HG03066 (cell line): ENCODE results near the gene PITPNC1.
"Not testable (repeated sequence)": the region's sequence is repeated elsewhere in the genome, so short reads cannot be mapped to it uniquely, and the experiment has no call there.

Experiments used
- ATAC-seq: cut with Tn5 transposase; IDR thresholded peaks from one replicate; pipeline ENCODE4 v1.9.1; 2021; ENCODE audit warnings: low read depth; ENCODE audit not compliant: unreplicated experiment

The PITPNC1 gene

DNA sequence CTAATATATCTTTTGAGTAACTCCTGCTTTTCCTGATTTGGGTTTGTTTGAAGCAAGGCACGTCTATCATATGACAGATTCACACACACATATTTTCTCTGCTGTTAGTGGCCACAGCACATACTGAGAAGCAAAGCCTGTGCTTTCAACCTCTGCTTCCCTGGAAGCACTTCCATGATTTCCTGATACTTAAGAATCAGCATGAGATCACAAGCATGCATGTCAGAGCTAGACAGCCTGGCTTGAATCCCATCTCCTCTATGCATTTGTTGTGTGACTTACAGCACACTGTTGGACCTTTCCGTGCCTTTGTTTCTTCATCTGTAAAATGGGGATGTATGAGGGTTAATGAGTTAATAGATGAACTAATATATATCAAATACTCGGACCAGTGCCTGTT is 189.6 kb downstream of the PITPNC1 start:
- no peak for ATAC-seq

DNA sequence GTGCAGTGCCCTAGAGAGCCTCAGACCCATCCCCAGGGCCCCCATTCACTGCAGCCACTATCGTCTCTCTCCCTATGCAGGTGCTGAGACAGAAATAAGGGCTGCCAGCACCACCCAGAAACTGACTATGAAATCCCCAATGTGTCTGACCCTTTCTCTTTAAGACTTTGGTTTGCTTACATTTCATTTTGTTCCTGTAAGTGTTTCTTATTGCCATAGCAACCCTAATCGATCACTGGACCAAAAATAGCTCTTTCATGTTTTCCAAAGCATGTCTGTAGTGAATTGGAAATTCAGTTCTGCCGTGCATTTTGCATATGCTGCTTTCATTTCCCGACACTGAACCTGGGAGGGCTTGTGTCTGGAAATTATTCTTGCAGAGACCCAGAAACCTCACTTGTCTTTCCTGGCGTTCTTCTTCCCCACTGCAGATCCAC is 192.0 kb downstream of the PITPNC1 start:
- ATAC-seq = no peak

DNA sequence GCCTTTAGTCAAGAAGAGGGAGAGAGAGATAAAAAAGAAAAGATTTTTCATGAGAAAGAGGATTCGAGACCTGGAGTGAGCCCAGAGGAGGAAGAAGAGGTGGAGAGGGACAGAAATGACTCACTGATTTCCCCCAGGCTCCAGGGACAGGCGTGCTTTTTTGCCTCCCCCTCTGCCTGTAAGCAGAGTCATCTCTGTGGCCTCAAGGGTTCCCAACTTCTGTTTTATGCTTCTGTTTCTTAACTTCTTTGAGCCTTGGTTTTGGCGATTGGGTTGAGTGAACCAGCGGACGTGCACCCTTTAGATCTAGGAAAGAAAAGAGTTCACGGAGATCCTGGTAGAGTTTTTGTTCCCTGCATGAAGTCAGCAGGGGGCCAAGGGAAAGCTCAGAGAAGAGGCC is 192.8 kb downstream of the PITPNC1 start:
- no peak for ATAC-seq

DNA sequence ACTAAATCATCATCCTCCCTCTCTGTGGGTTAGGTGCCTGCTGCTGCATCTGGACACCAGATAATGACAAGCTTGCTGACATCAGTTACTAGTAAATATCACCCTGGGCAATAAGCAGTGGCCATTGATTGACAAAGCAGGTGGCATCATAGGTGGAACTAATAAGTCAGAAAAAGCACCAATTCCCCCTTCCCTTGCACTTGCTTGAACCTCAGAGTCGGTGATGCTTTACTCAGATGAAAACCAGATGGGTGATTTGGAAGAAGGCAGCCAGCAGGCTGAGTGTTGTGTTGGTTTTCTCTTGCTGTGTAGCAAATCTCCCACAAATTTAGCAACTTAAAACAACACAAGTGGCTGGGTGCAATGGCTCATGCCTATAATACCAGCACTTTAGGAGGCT is 193.7 kb downstream of the PITPNC1 start:
- ATAC-seq = no peak

DNA sequence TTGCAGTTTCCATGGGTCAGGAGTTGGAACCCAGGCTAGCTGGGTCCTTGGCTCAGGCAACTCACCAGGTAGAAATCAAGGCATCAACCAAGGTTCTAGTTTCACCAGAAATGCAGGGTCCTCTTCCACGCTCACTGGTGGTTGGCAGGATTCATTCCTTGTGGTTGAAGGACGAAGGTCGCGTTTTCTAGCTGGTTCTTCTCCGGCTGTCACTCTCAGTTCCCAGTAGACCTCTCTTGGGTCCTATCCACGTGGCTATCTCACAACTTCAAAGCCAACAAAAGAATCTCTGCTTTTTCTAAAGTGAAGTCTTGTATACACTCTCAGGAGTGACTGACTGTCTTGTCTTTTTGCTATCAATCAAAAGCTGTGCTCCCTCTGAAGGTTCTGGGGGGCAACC is 194.4 kb downstream of the PITPNC1 start:
- no peak for ATAC-seq

DNA sequence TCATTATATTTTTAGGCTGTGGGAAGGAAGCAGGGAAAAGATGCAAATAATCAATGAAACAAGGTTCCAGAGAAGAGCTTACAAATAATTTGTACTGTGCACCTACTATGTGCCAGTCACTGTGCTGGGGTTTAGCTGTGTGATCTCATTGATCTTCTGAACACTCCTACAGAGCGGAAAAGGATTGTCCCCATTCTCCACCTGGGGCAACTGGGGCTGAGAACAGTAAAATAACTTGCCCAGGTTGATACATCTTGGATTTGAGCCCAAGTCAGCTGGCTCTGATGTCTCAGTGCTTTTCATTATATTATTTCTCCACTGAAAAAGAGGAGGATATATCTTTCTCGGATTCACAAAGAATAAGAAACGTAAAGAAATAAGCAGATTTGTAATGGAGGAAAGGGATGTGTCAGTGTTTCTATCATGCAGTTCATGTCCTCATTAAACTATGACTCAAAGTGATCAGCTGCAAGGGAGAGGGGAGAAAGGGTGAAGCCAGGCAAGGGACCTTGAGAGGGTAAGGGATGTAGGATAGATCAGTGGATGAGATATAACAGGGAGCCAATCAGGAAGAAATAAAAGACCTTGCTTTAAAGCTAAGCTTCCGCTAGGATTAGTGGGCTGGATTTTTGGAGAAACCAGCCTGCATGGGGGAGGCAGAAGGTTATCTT is 197.0 kb downstream of the PITPNC1 start:
- no peak for ATAC-seq

DNA sequence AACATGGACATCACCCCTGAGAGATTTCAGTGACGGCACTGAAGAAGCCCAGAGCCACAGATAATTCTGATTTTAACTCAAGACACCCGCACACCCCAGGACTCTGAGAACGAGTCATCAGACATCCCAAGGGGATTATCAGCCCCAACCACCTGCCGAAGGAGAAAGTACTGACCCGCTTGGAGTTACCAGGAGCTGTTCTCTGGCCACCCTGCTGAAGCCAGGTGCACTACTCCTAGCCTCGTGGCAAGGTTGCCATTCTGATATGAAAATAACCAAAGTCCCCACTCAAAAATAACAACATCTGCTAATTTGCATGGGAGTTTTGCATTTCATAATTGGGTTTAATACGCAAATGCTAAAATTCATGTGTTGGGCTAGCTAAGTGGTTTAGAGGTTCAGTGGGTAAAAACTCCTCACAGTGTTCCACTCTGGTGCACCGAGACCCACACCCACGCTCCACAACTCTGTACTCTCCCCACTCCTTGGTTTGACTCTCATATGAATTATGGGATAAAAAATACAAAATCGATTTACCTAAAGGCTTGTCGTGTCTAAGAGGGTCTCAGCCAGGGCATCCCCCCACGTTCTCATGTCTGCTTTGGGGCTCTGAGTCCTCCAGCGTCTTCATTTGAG is 197.7 kb downstream of the PITPNC1 start:
- ATAC-seq = no peak

DNA sequence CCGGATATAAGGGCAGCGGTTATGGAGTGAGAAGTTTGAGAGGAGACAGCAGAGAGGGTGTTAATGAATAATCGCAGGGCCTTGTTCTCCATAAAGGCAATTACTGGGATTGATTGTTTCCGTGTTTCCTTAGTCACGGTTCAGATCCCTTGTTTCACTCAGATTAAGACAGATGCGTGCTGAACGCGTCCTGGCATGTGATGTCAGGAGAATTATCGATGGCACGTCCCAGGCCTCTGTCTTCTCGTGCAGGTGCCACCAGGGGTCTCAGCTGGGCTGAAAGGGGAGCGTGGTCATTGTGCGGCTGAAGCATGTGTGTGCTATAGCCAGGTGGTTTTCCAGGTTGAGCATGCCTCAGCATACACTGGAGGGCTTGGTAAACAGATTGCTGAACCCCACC is 198.2 kb downstream of the PITPNC1 start:
- ATAC-seq = no peak

DNA sequence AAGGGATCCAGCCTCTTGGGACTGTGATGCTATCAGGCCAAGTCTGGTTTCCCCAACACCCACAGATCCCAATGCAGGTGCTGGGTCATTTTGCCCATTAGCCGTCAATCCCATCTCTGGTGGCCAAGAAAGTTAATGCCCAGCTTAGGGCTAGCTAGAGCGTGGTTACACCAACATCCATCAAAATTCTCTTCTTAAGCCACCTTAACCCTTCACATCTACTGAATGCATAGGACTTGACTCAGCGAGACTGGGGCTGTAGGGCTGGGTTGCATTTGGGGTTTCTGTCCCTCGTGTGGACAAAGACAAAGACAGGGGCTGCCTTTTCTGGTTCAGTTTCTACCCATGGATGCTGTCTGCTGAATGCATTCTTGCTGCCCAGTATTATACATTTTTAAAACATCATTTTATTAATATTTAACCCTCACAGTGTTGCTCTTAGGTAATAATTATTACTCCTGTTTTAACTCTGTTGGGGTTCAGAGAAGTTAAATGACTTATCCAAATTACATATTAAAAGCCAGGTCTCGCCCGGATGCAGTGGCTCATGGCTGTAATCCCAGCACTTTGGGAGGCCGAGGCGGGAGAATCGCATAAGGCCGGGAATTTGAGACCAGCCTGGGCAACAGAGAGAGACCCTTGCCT is 199.5 kb downstream of the PITPNC1 start:
- no peak for ATAC-seq

DNA sequence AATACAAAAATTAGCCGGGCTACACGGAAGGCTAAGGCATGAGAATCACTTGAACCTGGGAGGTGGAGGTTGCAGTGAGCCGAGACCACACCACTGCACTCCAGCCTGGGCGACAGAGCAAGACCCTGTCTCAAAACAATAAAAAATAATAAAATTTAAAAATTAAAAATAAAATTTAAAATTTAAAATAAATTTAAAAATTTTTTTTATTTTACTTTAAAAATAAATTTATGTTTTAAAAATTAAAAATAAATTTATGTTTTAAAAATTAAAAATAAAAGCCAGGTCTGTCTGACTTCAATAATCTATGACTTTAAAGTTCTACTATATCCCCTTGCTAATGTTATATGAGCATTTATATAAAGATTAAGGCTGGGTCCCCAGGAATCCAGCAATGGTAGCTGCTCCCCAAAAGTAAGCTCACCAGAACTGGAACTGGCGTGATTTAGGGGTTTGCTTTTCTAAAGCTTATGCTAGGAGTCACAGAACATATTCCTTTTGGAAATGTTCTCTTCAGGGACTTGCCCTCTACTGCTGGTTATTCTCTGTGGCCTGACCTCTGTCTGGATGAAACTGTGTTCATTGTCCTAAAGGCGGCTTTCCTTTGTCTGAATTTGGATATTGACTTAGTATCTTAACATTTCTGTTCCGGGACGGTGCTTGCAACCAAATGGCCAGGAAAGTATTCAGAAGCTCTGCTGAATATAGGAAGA is 200.5 kb downstream of the PITPNC1 start:
- ATAC-seq = no peak

DNA sequence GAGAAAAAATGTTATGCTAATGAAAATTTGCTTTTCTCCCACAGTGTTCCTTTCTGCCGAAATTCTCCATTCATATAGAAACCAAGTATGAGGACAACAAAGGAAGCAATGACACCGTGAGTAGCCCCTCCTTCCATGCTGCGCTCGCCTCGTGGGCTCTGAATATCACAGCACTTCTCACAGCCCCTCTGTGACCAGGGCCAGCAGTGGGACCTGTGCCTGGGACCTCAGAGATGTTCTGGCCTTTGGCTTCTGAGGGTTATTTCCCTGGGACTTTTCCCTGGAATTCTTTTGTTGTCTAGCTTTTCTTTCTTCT is 201.0 kb downstream of the PITPNC1 start:
- ATAC-seq = no peak

DNA sequence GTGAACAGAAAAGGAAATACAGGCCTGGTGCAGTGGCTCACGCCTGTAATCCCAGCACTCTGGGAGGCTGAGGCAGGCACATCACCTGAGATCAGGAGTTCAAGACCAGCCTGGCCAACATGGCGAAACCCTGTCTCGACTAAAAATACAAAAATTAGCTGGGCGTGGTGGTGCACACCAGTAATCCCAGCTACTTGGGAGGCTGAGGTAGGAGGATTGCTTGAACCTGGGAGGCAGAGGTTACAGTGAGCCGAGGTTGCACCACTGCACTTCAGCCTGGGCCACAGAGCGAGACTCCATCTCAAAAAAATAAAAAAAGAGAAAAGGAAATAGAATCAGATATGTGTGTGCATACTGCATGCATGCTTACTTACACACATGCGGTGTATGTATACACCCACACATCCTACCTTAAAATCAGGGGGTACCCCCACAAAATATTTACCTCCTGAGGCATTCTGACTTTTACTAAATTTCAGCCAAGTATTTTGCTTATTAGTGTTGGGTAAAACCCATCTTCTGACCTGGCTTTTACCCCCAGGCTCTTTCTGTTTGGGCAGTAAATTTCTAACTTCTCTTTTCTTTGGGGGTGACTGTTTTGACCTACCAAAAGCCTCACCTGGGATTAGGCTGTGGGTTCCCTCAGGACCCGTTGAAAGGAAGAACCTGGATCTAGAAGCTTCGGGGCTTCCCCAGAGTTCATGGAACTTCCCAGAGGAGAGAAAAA is 201.8 kb downstream of the PITPNC1 start:
- not testable (repeated sequence) for ATAC-seq

DNA sequence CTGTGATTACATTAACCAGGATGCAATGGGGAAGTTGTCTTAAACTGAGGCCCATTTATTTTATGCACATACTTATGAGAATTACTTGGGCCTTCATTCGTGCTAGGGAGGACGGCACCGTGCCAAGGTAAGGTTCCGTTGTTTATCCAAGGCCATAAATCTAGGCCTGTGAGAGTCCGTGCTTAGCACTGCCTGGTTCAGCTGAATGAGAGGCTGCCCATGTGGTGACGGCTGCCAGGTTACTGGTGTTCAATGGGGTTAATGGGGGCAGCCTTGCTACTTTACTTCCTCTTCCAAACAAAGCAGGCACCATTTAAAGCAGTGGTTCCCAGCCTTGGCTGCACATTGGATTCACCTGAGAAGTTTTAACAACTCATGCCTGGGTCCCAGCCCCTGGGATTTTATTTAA is 205.6 kb downstream of the PITPNC1 start:
- no peak for ATAC-seq

DNA sequence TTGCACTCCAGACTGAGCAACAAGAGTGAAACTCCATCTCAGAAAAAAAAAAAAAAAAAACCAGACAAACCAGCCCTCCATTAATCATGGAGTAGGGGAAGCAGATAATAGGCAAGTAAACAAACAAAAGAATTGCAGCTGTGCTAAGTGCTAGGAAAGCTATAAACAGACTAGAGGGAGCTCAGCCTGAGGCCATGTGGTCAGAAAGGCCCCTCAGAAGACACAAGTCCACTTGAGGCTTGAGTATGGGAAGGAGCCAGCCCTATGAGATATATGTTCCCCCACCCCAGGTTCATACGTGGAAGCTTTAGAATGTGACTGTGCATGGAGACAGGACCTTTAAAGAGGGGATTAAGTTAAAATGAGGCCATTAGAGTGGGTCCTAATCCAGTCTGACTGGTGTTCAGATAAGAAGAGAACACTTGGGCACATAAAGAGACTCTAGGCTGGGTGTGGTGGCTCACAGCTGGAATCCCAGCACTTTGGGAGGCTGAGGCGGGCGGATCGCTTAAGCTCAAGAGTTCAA is 208.1 kb downstream of the PITPNC1 start:
- no peak for ATAC-seq

DNA sequence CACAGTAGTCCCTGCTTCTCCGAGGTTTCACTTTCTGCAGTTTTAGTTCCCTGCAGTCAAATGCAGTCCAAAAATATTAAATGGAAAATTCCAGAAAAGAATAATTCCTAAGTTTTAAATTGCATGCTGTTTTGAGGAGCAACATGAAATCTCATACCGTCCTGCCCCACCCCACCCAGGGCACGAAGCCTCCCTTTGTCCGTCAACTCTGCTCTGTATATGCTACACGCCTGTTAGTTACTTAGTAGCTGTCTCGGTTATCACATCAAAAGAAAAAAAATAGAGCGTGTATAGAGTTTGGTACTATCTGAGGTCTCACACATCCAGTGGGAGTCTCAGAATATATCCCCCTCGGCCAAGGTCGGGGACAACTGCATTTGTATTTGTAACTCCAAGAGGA is 211.2 kb downstream of the PITPNC1 start:
- ATAC-seq = no peak

DNA sequence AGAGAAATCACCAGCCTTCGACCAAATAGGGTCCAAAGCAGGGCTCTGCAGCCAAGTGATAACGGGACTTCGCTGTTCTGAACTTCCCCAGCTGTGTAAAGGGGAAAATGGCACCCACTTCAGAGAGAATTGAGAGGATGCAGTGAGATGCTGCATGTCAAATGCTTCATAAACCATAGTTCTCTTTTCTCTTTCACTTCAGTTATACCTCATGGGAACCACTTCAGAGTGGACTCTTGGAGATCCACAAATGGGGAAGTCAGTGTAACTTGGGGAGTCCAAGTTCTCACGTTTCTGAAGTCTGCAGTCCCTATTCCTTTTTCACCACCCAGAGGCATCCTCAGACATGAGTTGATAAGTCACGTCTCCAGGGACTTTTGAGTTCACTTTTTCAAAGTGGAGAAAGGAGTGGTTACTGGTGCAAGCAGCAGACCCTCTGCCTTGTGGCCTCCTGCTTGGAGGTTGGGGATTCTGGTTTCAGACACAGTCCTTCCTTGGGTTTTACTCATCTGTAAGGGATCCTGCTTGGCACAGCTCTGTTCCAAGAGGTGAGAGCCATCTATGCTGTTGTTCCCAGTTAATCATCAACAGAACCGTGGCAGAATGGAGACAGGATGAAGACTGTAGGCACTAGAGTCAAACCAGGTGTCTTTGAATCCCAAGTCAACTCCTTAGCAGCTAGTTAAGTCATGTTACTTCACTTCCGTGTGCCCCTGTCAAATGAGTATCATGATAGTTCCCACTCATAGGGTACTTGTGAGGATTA is 217.2 kb downstream of the PITPNC1 start:
- ATAC-seq = no peak

DNA sequence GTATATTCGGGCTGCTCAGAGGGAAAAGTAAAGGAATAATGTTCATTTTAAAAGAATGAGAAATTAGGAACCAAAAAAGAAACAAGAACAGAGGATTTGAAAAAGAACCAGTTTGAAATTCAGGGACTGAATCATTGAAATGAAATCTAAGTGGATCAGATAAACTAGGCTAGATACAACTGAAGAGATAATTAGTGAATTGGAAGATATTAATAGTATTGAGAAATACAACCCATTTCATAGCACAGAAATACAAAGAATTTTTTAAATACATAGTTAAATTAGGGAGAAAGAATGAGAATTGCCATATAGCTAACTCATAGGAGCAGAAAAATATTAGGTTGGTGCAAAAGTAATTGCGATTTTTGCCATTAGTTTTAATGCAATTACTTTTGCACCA is 223.3 kb downstream of the PITPNC1 start:
- no peak for ATAC-seq

DNA sequence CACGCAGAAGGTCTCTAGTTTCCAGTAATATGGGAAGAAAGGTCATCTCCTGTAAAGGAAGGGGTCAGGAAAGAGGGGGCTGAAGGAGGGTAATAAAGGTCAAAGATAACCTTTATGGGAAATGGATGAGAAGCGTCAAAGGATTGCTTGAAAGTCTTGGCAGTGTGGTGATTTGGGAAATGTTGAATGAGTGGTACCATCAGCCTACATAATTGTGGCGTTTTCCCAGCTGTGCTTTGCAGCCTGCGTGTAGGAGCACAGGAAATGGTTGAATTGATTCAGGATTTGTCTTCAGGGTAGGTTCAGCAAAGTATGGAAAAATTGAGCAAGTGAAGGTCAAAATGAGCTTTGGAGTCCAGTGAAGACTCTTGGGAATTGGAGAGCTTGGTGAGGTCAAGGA is 224.8 kb downstream of the PITPNC1 start:
- ATAC-seq = no peak

DNA sequence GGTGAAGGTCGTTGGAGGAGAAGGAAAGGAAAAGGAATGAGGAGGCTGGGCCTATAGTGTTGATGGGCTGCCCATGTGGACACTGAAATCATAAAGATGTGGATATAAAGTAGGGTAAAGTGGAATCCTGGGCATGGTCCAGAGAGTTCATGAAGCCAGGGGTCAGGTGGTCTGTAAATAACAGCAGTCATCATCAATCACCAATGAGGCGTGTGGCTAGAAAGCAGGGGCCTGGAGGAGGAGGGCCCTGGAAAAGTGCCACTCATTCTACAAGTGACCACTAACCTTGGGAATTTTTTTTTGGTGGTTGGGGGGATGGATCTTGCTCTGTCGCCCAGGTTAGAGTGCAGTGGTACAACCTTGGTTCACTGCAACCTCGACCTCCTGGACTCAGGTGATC is 225.4 kb downstream of the PITPNC1 start:
- ATAC-seq = no peak

DNA sequence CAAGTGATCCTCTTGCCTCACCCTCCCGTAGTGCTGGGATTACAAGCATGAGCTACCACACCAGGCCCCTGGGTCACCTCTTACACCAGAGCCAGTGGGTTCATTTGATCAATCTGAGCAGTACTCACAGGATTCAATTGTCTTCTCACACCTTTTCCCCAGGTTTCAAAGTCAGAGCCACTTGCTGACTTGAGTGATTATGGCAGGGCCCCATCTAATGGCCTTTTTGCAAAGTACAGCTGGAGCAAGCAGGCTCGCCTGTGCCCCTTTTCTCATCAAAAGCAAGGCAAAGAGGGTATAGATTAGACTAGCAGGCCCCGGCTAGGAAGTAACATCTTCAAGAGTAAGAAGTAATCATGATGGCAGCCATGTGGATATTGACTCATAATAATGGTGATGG is 225.9 kb downstream of the PITPNC1 start:
- ATAC-seq = no peak
